ENCODE results near the gene CFAP221.

CFAP221 gene

GRCh38 chr2:119697290-119698020, 153.2 kb downstream of the CFAP221 start:
- H3K4me3 Mint-ChIP-seq: peak overlapping the region; percentile 38
- H3K9me3 Mint-ChIP-seq (ENCODE audit: low read depth): no peaks in the 10 kb centered on the region
- H3K36me3 Mint-ChIP-seq: no peaks in the 10 kb centered on the region
- no peaks in the 10 kb centered on the region for H3K27me3 Mint-ChIP-seq
- peak overlapping the region; percentile 68 for H3K27ac Mint-ChIP-seq
- peaks cover 46% of the 10 kb centered on the region for H3K4me1 Mint-ChIP-seq (ENCODE audit: low read depth)

- H3K27me3 Mint-ChIP-seq: no peaks in the 10 kb centered on the region
- no peaks in the 10 kb centered on the region for H3K9me3 Mint-ChIP-seq (ENCODE audit: low read depth)
- peaks cover 46% of the 10 kb centered on the region for H3K4me1 Mint-ChIP-seq (ENCODE audit: low read depth)
- no peaks in the 10 kb centered on the region for H3K36me3 Mint-ChIP-seq
- peak overlapping the region; percentile 46 for H3K4me3 Mint-ChIP-seq
- peak overlapping the region; percentile 66 for H3K27ac Mint-ChIP-seq
Observed at GRCh38 chr2:119698246-119698645, 154.0 kb downstream of the CFAP221 start.

- Mint-ChIP-seq H3K4me1 (ENCODE audit: low read depth) (peaks cover 42% of the 10 kb centered on the region), H3K9me3 (ENCODE audit: low read depth) (no peaks in the 10 kb centered on the region), H3K4me3 (no peak overlapping the region), H3K27ac (no peak overlapping the region), H3K27me3 (no peaks in the 10 kb centered on the region), H3K36me3 (no peaks in the 10 kb centered on the region)
Observed at GRCh38 chr2:119699016-119699606, 154.9 kb downstream of the CFAP221 start.

- H3K36me3 Mint-ChIP-seq: no peaks in the 10 kb centered on the region
- no peaks in the 10 kb centered on the region for H3K9me3 Mint-ChIP-seq (ENCODE audit: low read depth)
- peaks cover 27% of the 10 kb centered on the region for H3K4me1 Mint-ChIP-seq (ENCODE audit: low read depth)
- H3K27me3 Mint-ChIP-seq: no peaks in the 10 kb centered on the region
- H3K27ac Mint-ChIP-seq: no peak overlapping the region
- H3K4me3 Mint-ChIP-seq: no peak overlapping the region
Observed at GRCh38 chr2:119700866-119701265, 156.6 kb downstream of the CFAP221 start.

- Mint-ChIP-seq H3K36me3 (no peaks in the 10 kb centered on the region), H3K9me3 (ENCODE audit: low read depth) (no peaks in the 10 kb centered on the region), H3K4me1 (ENCODE audit: low read depth) (peaks cover 22% of the 10 kb centered on the region), H3K27ac (no peak overlapping the region), H3K4me3 (no peak overlapping the region), H3K27me3 (no peaks in the 10 kb centered on the region)
Observed at GRCh38 chr2:119701352-119701751, 157.1 kb downstream of the CFAP221 start.

- Mint-ChIP-seq H3K27me3 (no peaks in the 10 kb centered on the region), H3K4me3 (no peak overlapping the region), H3K4me1 (ENCODE audit: low read depth) (peaks cover 12% of the 10 kb centered on the region), H3K36me3 (no peaks in the 10 kb centered on the region), H3K9me3 (ENCODE audit: low read depth) (no peaks in the 10 kb centered on the region), H3K27ac (no peak overlapping the region)
Observed at GRCh38 chr2:119702203-119702917, 158.1 kb downstream of the CFAP221 start.

GRCh38 chr2:119702918-119703401, 158.7 kb downstream of the CFAP221 start:
- Mint-ChIP-seq H3K27me3 (no peaks in the 10 kb centered on the region), H3K27ac (no peak overlapping the region)

GRCh38 chr2:119703526-119703925, 159.3 kb downstream of the CFAP221 start:
- no peaks in the 10 kb centered on the region for H3K36me3 Mint-ChIP-seq
- H3K27ac Mint-ChIP-seq: no peak overlapping the region
- peaks cover 2% of the 10 kb centered on the region for H3K4me1 Mint-ChIP-seq (ENCODE audit: low read depth)
- H3K4me3 Mint-ChIP-seq: no peak overlapping the region
- no peaks in the 10 kb centered on the region for H3K9me3 Mint-ChIP-seq (ENCODE audit: low read depth)
- H3K27me3 Mint-ChIP-seq: no peaks in the 10 kb centered on the region

More at GRCh38 chr2:119702918-119703401, 158.7 kb downstream of the CFAP221 start:
- H3K36me3 Mint-ChIP-seq: no peaks in the 10 kb centered on the region
- H3K4me3 Mint-ChIP-seq: no peak overlapping the region
- peaks cover 6% of the 10 kb centered on the region for H3K4me1 Mint-ChIP-seq (ENCODE audit: low read depth)
- H3K9me3 Mint-ChIP-seq (ENCODE audit: low read depth): no peaks in the 10 kb centered on the region

- Mint-ChIP-seq H3K27me3 (no peaks in the 10 kb centered on the region), H3K9me3 (ENCODE audit: low read depth) (no peaks in the 10 kb centered on the region), H3K4me1 (ENCODE audit: low read depth) (no peaks in the 10 kb centered on the region), H3K36me3 (no peaks in the 10 kb centered on the region), H3K27ac (no peak overlapping the region), H3K4me3 (no peak overlapping the region)
Observed at GRCh38 chr2:119704670-119705120, 160.4 kb downstream of the CFAP221 start.

GRCh38 chr2:119706221-119706620, 162.0 kb downstream of the CFAP221 start:
- no peaks in the 10 kb centered on the region for H3K27me3 Mint-ChIP-seq
- no peak overlapping the region for H3K4me3 Mint-ChIP-seq
- H3K27ac Mint-ChIP-seq: no peak overlapping the region
- no peaks in the 10 kb centered on the region for H3K9me3 Mint-ChIP-seq (ENCODE audit: low read depth)
- no peaks in the 10 kb centered on the region for H3K36me3 Mint-ChIP-seq
- H3K4me1 Mint-ChIP-seq (ENCODE audit: low read depth): no peaks in the 10 kb centered on the region

All from activated naive CD8-positive, alpha-beta T cell (primary cell).